Amniotic epithelial cell (primary cell): ENCODE measurements around the gene CD99.

Experiments
- DNase-seq: peaks from one replicate; pipeline ENCODE4 v3.0.0-alpha.2; 2010; ENCODE audit warnings: low read depth

CD99 gene

DNA sequence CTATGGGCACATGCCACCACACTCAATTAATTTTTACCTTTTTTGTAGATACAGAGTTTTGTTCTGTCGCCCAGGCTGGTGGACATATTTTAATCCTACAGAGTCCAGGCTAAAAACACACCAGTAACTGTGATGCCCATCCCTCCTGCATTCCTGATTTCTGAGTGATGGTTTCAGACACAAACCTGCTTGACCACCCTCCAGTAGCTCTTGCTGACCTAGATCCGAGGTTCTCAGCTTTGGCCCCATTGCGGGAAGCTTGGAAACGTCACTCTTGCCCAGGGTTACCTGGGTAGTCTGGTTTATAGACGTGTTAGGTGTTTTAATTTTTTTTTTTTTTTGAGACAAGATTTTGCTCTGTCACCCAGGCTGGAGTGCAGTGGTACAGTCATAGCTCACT is 7.5 kb downstream of the CD99 start:
- DNase-seq, result no peak

DNA sequence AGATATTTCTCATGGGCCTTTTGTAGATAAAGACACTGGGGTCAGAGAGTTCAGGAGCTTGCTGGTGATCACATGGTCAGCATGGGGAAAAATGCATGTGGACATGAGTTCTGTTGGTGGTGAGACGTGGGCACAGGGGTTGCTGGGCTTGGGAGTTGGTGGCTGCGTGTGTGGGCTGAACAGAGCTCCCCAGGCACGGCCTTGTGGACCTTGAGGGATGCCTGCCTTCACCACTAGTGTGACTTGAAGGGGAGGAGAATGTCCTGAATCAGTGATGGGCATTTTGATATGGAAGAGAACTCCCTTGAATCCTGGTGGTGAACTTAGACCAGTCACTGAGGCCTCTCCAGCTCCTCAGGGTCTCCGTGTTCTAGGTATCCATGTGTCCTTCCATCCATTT is 8.9 kb downstream of the CD99 start:
- DNase-seq, result no peak

DNA sequence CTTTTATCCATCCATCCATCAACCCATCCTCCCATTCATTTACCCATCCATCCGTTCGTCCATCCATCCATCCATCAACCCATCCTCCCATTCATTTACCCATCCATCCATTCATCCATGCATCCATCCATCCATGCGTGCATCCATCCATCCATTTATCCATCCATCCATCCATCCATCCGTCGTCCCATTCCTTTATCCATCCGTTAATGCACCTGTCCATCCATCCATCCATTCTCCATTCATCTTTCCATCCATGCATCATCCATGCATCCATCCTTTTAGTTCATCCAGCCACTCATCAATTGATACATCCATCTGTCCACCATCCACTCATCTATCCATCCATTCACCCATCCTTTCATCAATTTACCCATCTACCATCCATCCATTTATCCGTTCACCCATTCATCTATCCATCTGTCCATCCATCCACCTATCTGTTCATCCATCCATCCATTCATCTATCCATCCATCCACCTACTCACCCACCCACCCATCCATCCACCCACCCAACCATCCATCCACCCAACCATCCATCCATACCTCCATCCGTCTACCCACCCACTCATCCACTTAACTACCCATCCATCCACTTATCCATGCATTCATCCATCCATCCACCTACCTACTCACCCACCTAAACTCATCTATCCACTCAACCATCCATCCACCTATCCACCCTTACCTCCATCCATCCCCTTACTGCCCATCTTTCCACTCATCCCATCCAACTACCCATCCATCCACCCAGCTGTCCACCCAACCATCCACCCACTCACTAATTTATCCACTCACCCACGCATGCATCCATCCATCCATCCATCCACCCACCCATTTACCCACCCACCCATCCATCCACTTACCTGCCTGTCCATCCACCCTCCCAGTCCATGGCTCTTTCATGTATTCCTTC is 9.6 kb downstream of the CD99 start:
- no peak for DNase-seq

DNA sequence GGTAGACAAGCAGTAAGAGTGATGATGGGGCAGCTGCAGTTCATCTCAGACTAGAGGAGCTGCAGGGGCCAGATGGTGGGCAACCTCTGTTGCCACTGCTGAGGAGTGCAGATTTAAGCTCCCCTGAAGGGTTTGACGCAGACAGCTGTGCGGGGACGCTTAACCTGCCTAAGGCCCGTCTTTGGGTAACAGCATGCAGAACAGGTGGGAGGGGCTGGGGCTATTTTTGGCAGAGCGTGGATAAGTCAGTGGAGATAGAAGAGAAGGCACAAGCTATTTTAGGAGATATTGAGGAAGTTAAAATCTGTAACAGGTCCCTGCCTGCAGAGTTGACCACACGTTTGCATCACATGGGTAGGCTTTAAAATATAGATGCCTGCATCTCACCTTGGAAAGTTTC is 10.5 kb downstream of the CD99 start:
- DNase-seq, result no peak

DNA sequence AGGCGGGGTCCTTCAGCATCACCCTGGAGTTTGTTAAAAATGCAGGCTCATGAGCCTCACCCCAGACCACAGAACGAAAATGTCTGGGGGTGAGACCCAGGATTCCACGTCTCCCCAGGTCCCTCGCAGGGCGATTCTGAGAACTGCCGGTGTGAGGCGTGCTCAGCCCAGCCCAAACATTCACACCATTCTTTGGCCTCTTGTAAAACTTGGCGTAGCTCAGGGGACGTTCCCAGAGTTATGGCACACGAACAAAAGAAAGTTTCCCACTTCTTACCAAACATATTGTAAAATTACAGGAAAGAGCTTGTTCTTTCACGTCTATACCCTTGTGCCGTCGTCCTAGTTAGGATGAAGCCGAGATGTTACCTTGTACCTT is 12.9 kb downstream of the CD99 start:
- no peak for DNase-seq

DNA sequence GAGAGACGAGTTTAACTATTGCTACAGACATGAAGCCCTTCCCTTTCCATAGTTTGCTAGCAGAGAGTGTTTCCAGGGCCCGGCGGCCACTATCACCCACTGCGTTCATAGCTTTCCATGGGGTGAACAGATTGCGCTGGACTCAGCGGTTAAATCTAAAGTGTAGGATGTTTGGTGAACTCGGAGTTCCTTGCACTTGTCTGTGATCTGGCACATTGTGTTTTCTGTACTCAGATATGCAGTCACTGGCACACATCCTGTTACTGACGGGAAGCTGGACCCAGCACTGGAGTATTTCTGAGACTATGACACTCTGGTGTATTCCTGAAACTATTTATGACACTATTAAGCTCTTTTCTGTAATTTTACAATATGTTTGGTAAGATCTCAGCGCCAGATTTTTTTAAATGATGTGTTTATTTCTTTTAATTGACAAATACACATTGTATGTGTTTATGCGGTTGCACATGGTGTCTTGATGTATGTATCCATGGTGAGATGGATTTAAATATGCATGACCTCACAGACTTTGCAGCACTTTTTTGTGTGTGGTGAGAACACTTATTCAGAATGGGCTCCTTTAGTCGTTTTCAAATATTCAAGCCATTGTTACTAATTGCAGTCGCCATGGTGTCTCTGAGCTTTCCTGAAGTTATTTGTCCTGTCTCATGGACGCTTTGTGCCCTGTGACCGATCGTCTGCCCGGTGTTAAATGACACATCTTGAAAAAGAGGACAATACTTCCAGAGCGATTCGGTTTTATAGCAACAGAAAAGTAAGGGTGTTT is 14.1 kb downstream of the CD99 start:
- no peak for DNase-seq

DNA sequence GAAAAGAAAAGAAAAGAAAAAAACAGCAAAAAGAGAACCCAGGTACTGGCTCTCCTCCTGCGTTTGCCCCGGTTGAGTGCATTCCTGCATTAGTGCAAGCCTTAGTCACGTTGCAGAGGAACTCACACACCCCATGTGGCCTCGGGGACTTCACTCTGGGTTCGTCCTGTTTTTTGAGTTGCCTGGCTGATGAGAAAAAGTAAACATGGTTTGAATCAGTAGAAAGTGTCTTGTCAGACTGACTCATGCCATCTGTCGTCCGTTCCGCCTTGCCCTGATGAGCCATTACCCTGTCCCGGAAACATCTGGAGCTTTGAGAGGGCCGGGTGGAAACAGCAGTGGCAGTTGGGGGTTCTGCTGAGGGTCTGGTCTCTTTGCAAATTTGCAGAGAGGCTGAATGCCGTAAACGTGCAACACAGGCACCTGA is 16.3 kb downstream of the CD99 start:
- peak; percentile 79 for DNase-seq

DNA sequence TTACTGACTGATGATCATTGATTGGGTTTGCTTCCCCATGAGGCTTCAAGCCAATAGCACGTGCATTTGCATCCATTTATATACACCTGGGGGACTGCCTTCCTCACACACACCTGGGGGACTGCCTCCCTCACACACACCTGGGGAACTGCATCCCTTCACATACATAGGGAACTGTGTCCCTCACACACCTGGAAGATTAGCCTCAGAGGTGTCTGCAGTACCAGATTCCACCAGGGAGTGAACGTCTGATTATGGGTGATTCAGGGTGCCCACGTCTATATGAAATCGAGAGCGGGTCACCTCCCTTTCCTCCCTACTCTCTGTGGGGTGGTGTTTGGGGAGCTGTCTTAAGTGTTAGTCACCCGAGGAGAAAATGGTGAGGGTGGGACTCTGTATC is 16.9 kb downstream of the CD99 start:
- no peak for DNase-seq

DNA sequence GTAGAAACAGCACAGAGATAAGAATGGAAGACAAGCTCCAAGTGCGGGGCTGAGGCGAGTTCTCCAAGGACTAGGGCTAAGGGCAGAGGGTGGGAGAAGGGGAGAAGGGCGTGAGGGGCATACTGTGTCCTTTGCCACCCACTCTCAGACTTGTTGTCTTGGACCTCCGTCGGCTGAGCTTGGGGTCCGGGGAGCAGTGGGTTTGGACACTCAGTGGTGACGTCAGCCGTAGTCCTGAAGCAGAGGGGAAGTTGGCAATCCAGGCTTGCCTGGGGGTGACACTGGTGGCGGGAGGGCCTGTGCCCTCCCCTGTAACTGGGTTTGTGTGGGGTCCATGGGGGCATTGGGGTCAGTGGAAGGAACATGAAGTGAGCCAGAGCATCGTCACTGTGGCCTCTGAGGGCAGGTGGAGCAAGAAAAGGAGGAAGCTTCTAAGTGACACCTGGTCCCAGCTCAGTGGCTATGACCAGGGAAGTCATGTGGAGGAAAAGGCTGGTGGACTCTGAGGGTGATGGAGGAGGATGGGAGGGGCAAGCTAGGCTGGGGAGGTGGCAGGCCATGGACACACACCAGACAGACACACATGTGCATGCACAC is 17.6 kb downstream of the CD99 start:
- no peak for DNase-seq

DNA sequence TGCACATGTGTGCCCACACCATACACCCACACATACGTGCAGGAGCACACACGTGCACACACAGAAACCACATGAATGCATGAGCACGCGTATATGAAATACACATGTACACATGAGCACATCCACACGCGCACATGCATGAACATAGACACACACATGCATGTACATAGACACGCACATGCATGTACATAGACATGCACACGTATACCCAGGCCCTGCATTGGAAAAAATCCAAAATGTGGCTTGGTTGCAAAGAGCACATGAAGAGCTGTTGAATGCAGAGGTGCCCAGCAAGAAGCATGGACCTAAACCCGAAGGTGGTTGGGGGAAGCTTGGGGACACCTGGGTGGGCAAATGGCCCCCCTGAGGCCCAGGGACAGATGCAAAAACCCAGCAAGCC is 18.5 kb downstream of the CD99 start:
- DNase-seq, result no peak

DNA sequence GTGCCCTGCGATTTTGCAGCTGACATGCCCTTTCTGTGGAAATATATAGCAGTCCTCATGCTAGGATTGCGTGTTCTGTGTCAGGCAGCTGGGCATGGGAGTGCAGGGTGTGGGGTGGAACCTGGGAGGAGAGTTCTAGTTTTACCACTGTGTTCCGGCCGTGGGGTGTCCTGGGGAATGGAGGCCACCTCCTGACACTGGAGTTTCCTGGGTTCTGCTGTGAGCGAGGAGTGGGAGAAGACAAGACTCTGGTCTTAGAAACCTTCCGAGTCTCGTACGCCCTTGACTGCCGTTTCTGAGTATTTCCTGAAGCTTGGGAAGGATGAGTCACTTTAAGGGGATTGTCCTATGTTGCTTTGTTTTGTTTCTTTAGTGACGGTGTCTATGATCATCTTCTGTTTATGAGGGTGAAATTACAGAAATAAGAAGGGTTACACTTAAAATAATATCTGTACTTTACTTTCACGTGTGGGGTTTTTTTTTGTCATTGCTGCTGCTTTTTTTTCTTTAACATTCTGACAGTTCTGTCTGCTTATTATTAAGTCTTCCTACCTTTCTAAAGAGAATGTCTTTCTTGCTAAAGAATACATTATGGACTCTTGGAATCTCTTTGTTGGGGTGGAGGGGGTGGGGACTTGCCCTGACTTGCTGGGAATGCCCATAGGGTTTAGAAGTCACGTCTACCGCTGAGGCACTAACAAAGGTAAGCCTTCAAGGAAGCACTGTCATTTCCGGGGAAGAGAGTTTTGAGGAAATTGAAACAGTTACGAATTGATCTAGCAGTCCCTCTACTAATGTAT is 19.1 kb downstream of the CD99 start:
- peak; percentile 85 for DNase-seq

DNA sequence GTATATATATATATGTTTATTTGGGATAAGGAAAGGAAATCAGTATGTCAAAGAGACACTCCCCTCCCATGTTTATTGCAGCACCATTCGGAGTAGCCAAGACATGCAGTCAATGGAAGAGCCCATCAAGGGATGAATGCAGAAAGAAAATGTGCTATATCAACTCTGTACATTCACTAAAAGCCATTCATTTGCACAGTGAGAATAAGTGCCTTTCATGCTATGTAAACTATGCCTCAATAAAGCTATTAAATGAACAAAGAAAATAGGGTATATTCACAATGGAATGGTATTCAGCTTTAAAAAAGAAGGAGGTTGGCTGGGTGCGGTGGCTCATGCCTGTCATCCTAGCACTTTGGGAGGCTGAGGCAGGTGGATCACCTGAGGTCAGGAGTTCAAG is 20.3 kb downstream of the CD99 start:
- no peak for DNase-seq

DNA sequence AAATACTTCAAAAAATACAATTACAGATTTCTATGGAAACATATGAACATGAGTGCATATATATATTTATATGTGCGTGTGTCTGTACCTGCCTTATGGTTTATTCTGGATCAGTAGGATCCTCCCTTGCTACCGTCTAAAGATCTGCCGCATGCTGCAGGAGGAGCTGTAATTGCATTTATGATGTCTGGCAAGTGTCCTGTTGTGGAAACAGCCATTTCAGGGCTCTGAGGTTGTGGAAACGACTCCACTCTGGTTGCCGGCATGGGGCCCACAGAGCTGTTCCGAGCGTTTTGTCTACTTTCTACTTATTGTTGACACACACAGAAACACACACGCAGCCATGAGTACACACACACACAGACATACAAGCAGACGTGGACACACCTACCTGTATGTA is 21.3 kb downstream of the CD99 start:
- no peak for DNase-seq

DNA sequence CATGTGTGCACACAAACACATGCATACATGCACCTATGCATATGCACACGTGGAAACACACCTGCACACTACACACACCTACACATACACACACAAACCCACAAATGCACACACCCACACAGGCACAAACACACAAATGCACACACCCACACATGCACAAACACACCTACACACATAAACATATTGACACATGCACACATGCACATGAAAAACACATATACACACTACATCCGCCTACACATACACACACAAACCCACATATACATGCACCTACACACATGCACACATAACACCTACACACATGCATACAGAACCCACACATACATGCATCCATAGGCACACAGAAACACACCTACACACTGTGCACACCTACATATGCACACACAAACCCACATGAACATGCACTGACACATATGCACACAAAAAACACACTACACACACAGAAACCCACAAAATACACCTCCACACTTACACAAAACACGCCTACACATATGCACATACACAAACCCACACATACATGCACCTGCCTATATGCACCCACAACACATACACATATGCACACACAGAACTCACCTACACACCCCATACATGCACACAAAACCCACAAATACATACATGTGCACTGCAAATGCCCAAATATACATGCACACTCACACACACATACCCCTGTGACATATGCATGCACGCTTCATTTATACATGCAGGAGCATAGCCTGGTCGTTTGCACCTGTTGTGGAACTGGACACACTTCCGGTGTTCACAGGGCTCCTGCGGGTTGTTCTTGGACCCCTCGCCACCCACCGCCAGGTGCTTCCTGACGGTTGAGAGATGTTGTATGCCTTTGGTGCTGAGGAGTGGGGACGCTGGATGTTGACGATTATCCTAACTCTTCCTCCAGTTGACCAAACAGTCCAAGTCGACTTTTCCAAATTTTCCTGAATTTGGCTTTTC is 22.1 kb downstream of the CD99 start:
- no peak for DNase-seq

DNA sequence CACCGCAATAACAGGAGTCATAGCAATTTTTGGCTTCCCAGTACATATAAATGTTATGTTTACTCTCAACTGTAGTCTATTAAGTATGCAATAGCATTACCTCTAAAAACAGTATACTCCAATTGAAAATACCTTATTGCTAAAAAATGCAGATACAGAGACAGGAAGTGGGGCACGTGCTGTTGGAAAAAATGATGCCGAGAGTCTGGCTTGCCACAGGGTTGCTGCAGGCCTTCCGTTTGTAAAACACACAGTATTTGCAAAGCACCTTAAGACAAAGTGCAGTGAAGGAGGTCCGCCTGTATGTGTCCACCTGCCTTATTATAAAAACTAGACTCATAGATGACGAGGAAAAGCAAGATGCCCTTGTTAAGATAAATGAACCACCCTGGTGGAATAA is 23.5 kb downstream of the CD99 start:
- DNase-seq, result no peak

DNA sequence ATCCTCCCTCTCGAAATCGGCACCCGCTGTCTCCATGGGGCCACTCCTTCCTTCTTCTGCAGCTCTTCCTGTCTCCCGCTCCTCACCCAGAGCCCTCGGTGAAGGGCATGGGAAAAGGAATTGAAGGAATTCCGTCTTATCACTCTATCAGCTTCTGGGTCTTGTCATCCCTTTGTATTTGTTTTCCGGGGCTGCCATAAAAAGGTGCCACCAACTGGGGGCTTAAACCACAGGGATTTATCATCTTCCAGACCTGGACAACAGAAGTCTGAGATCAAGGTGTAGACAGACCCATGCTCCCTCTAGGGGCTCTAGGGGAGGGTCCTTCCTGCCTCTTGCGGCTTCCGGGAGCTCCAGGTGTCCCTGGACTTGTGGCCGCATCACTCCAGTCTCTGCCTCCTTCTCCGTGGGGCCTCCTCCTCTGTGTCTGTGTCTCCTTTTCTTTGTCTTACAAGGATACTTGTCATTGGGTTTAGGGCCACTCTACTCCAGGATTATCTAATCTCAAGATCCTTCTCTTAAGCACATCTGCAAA is 24.0 kb downstream of the CD99 start:
- DNase-seq, result no peak

DNA sequence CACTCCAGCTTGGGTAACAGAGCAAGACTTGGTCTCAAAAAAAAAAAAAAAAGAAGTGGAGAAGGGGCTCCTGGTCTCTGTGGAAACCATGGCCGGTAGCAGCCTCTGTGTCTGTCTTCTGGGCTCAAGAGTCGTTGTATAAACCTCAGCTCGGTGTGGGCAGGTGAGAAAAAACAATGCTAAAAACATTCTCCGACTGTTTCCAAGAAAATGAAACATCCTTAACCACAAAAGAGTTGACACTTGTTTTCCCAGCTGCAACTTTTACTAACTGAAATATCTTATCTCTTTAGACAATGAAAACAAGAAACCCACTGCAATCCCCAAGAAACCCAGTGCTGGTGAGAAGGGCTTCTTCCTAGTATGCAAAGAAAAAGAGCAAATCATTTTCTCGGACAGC is 26.2 kb downstream of the CD99 start:
- no peak for DNase-seq

DNA sequence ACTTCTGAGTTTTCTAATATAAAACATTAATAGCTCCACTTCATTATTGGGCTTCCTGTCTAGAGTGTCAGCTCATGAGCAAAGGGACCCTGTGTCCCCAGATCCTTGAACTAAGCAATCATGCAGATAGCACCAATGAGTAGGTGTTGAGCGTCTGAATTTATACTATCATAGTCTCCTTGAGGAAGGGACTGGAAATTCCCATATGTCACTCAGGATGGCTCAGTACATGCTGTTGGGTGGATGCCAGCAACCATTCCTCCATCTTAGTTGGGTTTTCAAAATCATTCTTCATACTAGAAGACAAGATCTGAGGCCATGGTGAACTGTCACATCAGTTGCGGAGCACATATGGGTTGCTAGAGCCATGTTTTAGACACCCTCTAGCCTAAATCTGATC is 27.7 kb downstream of the CD99 start:
- no peak for DNase-seq

DNA sequence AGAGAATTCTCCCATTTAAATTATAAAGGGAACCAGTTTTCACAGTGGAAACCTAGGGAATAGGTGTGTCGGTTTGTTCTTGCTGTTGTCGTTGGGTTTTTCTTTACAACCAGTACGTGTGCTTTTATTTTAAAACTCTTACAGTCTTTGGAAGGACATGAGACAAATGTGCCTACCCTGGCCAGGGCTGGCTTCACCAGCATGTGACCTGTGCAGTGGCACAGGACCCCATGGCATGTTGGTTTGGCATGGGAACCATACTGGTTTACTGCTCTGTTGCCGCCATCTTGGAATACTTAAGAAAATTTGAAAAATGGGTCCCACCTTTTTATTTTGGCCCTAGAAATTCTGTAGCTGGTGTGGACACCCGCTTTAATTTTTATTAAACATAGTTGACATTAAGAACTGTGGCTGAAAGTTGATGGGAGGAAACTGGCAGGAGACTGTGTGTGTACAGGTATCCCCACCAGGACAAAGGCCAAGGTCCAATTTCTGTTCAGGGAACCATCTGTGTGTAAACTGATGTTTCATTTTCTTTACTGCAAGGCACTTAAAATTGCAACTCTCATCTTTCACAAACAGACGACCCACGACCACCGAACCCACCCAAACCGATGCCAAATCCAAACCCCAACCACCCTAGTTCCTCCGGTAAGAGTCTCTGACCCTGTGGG is 28.8 kb downstream of the CD99 start:
- no peak for DNase-seq

DNA sequence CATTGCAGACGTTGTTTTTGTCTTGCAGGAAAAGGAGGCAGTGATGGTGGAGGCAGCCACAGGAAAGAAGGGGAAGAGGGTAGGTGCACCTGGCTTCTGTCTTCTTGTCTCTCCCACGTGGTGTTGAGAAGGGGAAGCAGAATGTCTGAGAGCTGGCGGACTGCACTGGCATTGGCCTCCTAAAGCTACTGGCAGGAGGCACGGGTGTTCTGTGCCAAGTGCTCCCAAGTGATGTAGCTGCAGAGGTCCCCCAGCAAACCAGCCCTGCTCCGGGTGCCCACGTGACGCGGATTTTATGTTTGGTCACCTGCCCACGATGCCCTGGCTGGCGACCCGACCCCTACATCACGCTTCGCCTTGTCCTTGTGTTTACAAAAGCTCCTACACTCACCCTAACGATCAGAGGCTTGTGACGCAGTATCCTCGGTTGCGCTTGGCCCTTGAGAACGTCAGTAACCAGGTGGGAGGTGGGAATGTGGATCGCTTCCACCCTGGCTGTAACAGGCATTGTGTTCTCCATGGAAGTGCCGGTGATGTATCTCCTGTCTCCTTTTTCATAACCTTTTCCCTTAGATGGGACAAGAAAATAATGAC is 32.3 kb downstream of the CD99 start:
- DNase-seq, result no peak
